Progenitor cell of endocrine pancreas (in vitro differentiated cells): ENCODE data around the gene TSTD1. TPM values are rescaled to one million over a fixed set of nuclear protein-coding genes. Genes with fewer than 3 reads are reported as not detected.
"Not testable (repeated sequence)": the region's sequence is repeated elsewhere in the genome, so short reads cannot be mapped to it uniquely, and the experiment has no call there.

Experiments
- DNase-seq: peaks from one replicate; pipeline ENCODE4 v3.0.0; 2021; ENCODE audit warnings: low spot score; ENCODE audit not compliant: unreplicated experiment
- H3K27ac Mint-ChIP-seq: 2 replicates; pipeline ENCODE4 v1.8.0; 2021; ENCODE audit warnings: mild to moderate bottlenecking, moderate library complexity, mixed read lengths
- H3K27me3 Mint-ChIP-seq: 2 replicates; pipeline ENCODE4 v1.8.0; 2021; ENCODE audit warnings: mixed read lengths
- H3K36me3 Mint-ChIP-seq: 2 replicates; pipeline ENCODE4 v1.8.0; 2022; ENCODE audit warnings: mixed read lengths; ENCODE audit not compliant: insufficient read depth
- H3K4me1 Mint-ChIP-seq: 2 replicates; pipeline ENCODE4 v1.8.0; 2021; ENCODE audit warnings: low read depth, mixed read lengths
- H3K4me3 Mint-ChIP-seq: 2 replicates; pipeline ENCODE4 v1.8.0; 2021; ENCODE audit warnings: low read depth, mild to moderate bottlenecking, moderate library complexity, mixed read lengths
- H3K9me3 Mint-ChIP-seq: 2 replicates; pipeline ENCODE4 v1.8.0; 2021; ENCODE audit warnings: low read depth, mixed read lengths
- total RNA-seq: library from RNA; stranded (reverse); gene quantifications from 2 replicates; pipeline ENCODE4 v1.2.1, GENCODE V29; 2021
- TF ChIP-seq, protein P1 (sequence below): fragments of 200-600 bp; sonication (generic); IDR thresholded peaks from one replicate; pipeline ENCODE4 v1.5.0; 2021; ENCODE audit warnings: antibody characterized with exemption, mild to moderate bottlenecking; ENCODE audit not compliant: unreplicated experiment

Gene TSTD1
- total RNA-seq, 1 donor from 2014 or later: 54.7 TPM

DNA sequence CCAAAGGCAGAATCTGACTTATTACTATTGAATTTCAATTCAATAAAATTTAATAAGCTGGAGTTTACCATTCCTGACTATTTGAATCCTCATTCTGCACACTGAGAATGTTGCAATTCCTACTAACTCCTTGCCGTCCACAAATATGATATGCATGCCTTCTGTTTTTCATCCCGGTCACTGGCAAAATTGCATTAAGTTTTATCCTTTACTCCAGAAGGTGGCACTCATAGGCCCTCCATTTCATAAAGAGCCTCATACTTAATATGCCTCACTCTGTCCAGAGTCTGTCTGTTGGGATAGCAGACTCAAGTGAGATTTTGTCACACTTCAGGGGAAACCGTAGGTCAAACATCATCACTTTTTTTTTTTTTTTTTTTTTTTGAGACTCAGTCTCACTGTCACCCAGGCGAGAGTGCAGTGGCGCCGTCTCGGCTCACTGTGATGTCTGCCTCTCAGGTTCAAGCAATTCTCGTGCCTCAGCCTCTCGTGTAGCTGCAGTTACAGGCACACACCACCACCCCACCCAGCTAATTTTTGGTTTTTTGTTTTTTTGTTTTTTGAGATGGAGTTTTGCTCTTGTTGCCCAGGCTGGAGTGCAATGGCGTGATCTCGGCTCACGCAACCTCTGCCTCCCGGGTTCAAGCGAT, 45.1 kb downstream of the TSTD1 start:
- Mint-ChIP-seq H3K9me3 (no peaks in the 10 kb centered on the region), H3K4me1 (peaks cover 3% of the 10 kb centered on the region), H3K27ac (no peak overlapping the region), H3K4me3 (no peak overlapping the region), H3K27me3 (no peaks in the 10 kb centered on the region), H3K36me3 (peaks cover 13% of the 10 kb centered on the region)
- DNase-seq: no peak
- TF ChIP-seq, protein P1, sequence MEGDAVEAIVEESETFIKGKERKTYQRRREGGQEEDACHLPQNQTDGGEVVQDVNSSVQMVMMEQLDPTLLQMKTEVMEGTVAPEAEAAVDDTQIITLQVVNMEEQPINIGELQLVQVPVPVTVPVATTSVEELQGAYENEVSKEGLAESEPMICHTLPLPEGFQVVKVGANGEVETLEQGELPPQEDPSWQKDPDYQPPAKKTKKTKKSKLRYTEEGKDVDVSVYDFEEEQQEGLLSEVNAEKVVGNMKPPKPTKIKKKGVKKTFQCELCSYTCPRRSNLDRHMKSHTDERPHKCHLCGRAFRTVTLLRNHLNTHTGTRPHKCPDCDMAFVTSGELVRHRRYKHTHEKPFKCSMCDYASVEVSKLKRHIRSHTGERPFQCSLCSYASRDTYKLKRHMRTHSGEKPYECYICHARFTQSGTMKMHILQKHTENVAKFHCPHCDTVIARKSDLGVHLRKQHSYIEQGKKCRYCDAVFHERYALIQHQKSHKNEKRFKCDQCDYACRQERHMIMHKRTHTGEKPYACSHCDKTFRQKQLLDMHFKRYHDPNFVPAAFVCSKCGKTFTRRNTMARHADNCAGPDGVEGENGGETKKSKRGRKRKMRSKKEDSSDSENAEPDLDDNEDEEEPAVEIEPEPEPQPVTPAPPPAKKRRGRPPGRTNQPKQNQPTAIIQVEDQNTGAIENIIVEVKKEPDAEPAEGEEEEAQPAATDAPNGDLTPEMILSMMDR: no peak

DNA sequence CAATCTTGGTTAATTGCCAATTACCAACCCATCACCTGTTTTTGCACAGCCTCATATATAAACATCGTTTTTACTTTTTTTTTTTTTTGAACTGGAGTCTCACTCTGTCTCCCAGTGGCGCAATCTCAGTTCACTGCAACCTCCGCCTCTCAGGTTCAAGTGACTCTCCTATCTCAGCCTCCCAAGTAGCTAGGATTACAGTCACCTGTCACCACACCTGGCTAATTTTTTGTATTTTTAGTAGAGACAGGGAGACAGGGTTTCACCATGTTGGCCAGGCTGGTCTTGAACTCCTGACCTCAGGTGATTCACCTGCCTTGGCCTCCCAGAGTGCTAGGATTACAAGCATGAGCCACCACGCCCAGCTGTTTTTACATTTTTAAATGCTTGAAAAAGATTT, 46.7 kb downstream of the TSTD1 start:
- H3K4me1 Mint-ChIP-seq, H3K9me3 Mint-ChIP-seq, H3K27ac Mint-ChIP-seq, DNase-seq, H3K27me3 Mint-ChIP-seq, H3K4me3 Mint-ChIP-seq: not testable (repeated sequence)
- peaks cover 11% of the 10 kb centered on the region for H3K36me3 Mint-ChIP-seq

Other genes starting within 250 kb of the TSTD1 start
- not detected in 2 replicates for gene LY9, start 242.8 kb downstream of the TSTD1 start, total RNA-seq
- not detected in 2 replicates for gene CD244, start 176.1 kb downstream of the TSTD1 start, total RNA-seq
- 0.33 TPM in 1 of 2 replicates, not detected in the other for gene ITLN1, start 153.8 kb downstream of the TSTD1 start, total RNA-seq
- gene ITLN2, start 84.2 kb downstream of the TSTD1 start, total RNA-seq: 1.2 and 1.8 TPM in 2 replicates
- gene F11R, start 17.8 kb downstream of the TSTD1 start, total RNA-seq: 149 and 156 TPM in 2 replicates
- gene USF1, start 7.0 kb upstream of the TSTD1 start, total RNA-seq: 79.9 and 88.7 TPM in 2 replicates
- gene ARHGAP30, start 30.9 kb upstream of the TSTD1 start, total RNA-seq: 0.20 TPM in 1 of 2 replicates, not detected in the other
- gene NECTIN4, start 50.6 kb upstream of the TSTD1 start, total RNA-seq: 1.9 and 2.4 TPM in 2 replicates
- gene KLHDC9, start 59.4 kb upstream of the TSTD1 start, total RNA-seq: 14.7 and 16.7 TPM in 2 replicates
- 54.8 and 57.9 TPM in 2 replicates for gene PFDN2, start 79.1 kb upstream of the TSTD1 start, total RNA-seq
- gene NIT1, start 79.1 kb upstream of the TSTD1 start, total RNA-seq: 58.6 and 59.0 TPM in 2 replicates
- gene DEDD, start 93.7 kb upstream of the TSTD1 start, total RNA-seq: 46.9 and 49.3 TPM in 2 replicates
- 139 and 150 TPM in 2 replicates for gene UFC1, start 115.0 kb upstream of the TSTD1 start, total RNA-seq
- 48.8 and 51.1 TPM in 2 replicates for gene USP21, start 120.5 kb upstream of the TSTD1 start, total RNA-seq
- gene PPOX, start 127.5 kb upstream of the TSTD1 start, total RNA-seq: 50.9 and 56.5 TPM in 2 replicates
- gene B4GALT3, start 138.5 kb upstream of the TSTD1 start, total RNA-seq: 45.9 and 48.2 TPM in 2 replicates
- gene ADAMTS4, start 160.1 kb upstream of the TSTD1 start, total RNA-seq: 0.22 and 0.24 TPM in 2 replicates
- gene NDUFS2, start 163.4 kb upstream of the TSTD1 start, total RNA-seq: 98.2 and 103 TPM in 2 replicates
- gene FCER1G, start 176.3 kb upstream of the TSTD1 start, total RNA-seq: 0.60 and 1.5 TPM in 2 replicates
- gene APOA2, start 184.7 kb upstream of the TSTD1 start, total RNA-seq: 51.3 and 74.2 TPM in 2 replicates
- 15.2 and 16.3 TPM in 2 replicates for gene TOMM40L, start 187.1 kb upstream of the TSTD1 start, total RNA-seq
- gene NR1I3, start 199.2 kb upstream of the TSTD1 start, total RNA-seq: not detected in 2 replicates
- gene PCP4L1, start 219.8 kb upstream of the TSTD1 start, total RNA-seq: 0.86 and 1.1 TPM in 2 replicates